ENCODE results near the gene SASH1.

The SASH1 gene

DNA sequence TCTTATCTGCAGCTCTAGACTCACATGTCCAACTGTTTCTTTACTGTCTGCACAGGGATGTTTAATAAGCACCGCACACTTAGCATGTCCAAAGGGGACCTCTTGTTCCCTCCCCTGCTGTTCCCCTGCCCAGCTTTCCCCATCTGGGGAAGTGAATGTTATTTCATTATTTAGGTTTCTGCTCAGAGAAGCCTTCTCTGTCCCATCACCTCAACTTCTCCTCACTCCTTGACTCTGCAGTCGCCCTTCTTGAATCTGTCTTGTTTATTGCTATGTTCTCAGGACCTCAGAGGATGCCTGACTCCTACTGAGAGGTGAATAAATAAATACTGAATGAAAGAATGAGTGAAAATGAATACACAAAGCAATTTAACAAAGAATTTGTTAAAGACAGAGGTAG is 121.0 kb downstream of the SASH1 start:
- no peak for DNase-seq

DNA sequence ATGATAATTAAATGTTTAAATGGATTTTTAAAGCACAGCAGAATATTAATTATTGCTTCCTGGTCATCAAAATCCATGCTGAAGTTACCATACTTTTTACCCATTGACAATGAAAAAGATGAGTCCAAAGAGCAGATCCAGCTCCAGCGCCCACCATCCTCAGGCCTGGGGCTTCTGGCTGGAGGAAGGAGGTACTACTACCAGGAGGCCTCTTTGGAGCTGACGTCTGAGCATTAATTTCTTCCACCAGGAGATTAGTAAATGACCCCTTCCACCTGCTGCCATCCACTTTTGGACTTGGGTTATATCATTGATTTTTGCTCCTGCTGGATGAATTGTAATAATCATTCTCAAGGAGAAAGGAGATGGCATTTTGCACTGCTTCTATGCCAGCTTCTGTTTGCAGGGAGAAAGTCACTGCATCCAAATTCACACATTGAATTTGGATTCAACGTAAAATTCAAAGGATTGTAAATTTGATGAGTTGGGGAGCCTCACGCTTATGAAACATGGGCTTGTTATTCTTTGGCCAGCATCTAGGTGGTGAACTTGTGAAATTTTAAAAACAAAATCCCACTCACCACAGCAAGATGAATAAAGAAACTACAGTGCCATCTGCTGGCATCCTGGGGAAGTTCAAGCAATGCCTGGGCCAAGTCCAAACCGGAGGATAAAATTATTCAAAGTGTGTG is 121.8 kb downstream of the SASH1 start:
- peak; percentile 21 to 24 for DNase-seq

DNA sequence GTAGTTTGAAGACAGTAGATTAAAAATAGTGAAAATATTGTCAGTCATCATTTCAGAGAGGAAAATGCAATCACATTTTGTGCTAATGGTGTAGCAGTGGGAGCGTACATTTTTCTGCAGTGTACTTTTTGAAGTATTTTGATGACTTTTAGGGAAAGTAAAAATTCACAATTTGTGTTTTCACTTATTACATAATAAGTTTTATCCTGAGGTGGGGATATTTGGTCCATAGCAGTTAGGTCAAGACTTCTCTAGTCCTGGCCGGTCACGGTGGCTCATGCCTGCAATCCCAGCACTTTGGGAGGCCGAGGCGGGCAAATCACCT is 122.3 kb downstream of the SASH1 start:
- DNase-seq, result no peak

DNA sequence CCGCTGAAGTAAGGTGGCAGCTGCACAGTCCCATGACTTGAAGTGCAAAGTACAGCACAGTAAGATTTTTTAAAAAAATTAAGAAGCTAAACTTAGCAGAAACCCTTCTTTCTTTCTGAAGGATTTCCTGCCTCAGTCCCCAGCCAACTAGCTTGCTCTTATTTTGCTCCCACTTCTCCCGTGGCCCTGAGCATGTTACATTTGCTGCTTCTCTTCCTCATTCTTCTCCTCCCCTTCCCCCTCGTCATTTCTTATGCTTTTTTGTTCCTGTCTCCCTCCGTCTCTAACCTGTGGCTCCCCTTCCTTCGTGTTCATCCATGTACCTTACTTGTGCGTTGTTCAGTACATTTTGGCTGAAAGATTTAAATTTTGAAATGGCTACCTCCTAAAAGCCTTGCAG is 123.0 kb downstream of the SASH1 start:
- no peak for DNase-seq

DNA sequence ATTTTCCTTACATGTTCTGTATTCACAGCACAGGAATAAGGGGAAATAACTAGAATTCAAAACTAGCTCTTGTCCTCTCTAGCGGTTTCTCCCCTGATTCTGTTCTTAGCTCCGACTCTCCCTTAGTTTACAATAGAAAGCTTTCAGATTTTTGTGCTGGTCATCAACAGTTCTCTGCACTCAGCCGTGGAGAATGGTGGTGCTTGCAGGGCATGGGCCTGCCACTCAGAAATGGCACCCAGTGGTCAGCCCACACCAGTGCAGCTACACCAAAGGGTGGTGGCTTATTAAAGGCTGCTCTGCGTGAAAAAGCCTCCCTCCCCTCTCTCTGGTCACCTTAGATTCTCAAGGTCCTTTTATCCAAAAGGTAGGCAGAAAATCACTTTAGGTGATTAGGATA is 123.5 kb downstream of the SASH1 start:
- no peak for DNase-seq

DNA sequence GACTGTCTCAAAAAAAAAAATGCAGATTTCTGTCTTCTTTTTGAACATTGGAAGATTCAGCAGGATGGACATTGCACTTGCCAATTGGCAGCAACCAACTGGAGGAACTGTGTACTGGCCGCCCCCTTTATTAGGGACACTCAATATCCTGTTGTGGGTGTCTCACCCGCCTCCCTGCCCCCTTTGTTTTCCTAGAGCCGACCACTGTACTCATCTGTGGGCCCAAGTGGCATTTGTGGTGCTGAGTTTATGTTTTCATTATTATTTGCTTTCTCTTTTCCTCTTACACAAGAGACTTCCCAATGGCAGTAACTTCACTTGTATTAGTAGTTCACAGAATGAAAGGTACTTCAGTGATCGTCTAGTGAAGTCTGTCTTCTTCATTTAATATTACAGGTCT is 125.3 kb downstream of the SASH1 start:
- no peak for DNase-seq

DNA sequence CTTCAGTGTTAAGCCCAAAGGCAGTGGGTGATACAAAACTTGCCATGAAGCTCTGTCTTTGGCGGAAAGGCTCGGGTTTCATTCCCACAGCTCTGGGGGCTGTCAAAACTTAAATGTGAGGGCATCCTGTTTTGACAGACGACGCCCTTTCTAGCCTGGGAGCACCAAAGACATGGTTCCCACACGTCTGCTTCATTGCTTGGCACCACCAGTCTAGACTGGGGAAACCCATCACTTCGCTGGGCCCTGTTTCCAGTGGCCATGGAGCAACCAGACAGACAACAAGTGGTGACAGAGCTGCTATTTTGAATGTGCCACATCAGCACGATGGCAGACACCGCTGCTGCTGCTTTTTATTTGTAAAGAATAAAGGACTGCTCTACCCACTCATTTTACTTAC is 127.5 kb downstream of the SASH1 start:
- no peak for DNase-seq

DNA sequence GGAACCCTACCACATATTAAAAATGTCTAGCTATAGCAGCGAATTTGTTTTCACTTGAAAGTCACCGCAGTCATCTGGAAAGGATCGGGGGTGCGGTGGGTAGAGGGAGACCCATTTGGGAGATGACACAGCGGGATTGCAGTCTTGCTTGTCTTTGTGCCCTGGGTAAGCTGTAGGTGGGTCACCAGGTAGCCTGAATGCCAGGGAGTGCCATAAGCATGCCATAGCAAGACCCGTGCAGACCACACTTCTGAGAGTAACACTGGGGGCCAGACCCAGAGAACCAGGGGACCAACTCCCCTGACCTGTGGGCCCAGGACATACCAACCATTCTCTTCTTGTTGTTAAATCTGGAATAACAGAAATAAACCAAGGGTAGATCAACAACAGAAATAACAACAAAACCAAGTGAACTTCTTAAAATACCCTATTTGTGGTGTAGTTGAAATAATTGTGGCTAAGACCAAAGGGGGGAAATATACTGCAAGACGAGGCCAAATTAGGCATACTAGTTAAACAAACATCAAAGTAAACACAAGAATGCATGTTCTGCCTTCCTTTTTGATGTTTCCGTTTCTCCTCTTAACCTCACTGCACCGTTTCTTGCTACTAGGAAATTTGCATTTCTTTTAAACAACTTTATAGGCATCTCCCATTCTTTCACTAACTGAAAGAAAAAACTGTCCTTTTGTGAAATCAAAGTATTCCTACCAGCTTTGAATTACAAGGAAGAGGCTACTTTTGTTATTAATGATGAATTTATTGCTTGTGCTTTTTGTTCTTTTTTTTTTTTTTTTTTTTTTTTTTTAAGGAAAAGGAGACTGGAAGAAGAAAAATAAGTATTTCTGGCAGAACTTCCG is 128.2 kb downstream of the SASH1 start:
- no peak for DNase-seq

DNA sequence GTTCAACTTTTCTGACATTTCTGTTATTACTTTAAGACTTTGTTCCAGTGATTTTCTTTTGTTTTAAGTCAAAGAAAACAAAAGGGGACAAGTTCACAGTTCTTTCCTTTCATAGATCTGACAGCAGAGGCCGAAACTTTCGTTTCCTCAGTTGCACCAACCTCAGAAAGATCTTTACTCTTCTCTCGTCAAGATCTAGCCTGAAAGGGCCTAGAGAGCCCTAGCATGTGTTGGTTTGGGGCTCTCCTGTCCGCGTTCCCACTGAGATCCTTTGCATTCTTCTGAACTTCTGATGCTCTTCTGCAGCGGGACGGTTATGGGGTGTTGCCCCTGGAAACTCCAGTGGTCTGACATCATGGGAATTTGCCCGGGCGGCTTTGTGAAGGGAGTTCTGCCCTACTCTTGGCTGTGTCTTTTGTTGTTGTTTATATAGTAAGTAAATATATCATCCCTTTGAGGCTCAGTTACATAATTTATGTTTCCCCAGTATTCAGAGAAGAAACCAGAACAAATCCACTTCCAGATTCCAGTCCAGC is 129.1 kb downstream of the SASH1 start:
- no peak for DNase-seq

DNA sequence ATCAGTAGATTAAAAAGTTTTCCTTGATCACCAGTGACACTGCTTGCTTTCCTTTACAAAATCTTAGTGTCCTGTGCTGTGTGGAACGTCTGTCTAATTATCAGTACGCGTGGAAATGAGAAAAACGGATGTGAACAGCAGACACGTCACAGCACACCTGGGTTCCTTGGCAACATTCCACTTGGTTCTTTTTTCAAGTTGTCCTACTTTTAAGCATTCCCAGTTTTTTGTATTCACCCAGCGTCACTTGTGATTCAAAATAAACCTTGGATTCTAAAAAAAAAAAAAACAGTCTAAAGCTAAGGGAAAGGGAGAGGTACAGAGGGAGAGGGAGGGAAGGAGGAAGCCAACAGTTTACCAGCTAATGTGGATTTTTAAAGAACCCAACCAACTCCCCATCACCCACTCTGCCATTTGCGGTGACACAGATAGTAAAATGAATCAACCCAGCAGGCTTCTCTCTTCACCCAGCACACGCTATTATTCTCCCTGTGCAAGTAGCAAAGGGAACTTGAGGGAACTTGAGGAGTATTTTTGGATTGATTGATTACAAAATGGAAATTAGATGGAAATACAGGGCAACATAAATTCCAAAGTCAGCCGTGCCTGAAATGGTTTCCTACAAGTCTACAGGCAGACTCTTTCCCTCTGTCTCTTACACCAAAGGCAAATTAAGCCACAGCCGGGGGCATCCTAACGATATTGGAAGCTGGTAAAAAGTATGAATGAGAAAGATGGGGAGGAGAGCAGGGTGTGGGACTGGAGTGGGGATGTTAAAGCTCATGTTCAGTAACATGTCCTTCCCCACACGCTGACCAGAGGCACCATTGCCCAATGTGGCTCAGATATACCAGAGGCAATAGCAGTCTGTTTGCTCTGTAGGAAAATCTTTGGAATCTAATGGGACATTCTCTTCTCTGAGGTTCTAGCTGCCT is 129.8 kb downstream of the SASH1 start:
- no peak for DNase-seq

DNA sequence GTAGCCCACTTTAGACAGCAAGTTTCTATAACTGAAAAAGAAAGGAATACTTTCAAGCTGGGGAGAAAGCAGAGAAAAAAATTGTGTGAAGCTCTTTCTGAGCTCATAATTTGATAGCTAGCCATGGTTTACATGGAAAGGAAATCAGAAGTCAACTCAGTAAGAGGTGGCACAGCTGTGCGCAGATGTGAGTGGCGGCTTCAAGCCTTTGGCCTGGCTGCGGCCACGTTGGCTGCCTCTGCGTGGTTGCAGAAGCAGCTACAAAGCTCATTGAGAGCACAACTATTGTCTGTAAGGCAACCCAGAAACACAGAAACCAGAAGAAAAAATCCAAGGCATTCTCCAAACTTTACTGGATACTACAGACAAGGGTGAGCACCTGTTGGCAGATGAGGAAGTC is 136.9 kb downstream of the SASH1 start:
- DNase-seq, result no peak

DNA sequence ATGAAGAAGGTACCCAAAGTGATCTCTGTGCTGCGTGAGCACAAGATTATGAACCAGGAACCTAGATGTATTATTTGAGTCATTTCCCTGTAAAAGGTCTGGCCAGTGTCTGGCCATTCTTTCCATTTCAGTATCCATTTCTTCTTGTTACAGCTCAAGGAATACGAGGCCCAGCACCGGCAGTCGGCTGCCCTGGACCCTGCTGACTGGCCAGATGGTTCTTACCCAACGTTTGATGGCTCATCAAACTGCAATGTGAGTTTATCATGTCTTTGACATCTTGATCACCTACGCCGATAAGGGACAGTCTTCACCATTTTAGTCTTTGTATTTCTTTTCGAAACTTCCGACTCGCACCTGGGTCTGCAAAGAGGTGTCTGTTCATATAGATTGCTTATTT is 144.8 kb downstream of the SASH1 start:
- DNase-seq, result no peak

DNA sequence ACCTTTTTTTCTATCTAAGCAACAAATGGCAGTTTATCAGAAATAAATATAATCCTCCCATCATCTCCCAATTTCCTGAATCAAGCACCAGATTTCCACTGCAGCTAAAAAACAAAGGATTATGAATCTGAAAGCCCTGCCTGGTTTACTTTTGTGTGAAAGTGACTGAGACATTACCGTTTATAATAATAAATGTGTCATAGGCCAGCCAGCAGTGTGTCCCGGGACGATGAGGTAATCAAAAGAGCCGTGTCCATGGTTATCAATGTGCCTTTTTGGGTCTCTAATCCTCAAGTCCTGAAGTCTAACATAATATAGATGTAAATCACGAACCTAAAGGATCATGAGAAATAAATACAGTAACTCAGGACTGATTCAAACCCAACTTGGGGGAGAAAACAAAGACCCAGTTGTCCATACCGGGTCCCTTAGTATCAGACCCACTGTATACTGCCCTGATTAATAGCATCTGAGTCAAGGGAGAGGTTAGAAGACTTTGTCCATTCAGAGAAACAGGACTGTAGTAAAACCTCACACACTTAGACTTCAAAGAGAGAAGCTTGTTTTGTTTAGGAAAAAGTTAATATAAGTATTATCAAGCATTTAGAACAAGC is 149.1 kb downstream of the SASH1 start:
- no peak for DNase-seq

DNA sequence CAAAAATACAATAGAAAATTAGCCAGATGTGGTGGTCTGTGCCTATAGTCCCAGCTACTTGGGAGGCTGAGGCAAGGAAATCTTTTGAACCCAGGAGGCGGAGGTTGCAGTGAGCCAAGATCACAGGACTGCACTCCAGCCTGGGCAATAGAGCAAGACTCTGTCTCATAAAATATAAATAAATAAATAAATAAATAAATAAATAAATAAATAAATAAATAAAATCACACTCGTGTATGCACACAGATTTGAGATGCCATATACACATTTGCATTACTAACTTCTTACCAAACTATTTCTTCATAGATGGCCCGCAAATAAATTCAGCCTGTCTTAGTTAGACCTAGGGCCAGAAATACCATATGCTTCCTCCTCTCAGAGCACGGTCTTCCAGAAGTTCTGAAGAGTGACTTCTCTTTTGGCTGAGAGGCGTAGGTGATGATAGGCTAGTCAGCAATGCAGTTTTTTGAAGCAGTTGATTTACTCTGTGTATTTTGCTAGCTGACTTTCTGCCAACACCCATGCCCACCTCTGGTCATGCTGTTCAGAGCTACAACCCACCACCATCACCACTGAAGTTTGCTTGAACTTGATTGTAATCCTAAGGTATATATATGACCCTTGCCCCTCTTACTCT is 150.1 kb downstream of the SASH1 start:
- DNase-seq, result no peak

DNA sequence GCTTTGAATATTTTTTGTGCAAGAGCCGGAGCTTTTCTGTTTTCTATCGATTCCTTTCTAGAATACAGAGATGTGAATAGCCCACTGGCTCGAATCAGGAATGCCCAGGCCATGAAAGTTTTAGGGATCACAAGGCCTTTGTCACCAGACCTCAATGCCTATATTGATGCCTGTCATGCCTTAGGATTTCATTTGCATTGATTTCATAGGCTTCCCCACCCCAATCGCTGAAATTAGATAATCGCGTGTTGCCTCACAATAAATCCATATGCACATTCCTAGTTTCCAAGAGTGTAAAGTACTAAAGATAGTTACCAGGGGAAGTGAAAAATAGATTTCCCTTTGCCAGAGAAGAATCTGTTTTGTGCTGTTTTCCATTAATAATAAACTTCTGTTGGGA is 150.8 kb downstream of the SASH1 start:
- no peak for DNase-seq

DNA sequence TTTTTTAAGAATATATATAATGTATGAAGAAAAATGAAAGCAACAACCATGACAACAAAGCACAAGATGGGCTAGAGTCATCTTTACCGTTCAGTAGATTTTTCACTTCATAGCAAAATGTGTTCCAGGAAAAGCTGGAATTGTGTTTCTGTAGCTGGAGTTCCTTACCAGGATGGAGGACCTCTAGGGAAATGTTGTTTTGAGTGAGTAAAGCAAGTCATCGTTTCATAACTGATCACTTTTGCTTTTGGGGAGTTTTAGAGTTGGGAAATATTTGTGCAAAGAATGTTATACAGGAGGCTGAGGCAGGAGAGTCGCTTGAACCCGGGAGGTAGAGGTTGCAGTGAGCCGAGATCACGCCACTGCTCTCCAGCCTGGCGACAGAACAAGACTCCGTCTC is 151.6 kb downstream of the SASH1 start:
- no peak for DNase-seq

DNA sequence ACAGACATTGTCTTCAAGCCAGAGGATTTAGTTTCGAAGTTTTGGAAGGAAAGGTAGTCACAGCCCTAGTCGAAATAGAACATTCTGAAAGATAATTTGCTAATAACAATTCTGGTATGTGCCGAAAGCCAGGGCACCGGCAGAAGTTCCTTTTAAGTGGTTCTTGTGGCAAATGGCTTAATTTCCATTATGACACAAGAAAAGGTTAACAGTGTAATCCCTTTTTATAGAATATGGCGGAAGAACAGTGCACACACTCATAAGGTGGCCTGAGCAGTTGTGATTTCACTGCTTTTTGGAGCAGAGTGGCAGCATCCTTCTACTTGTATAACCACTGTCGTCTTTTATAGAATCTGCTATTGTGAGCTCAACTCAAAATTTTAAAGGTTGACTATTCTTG is 152.4 kb downstream of the SASH1 start:
- DNase-seq, result no peak

DNA sequence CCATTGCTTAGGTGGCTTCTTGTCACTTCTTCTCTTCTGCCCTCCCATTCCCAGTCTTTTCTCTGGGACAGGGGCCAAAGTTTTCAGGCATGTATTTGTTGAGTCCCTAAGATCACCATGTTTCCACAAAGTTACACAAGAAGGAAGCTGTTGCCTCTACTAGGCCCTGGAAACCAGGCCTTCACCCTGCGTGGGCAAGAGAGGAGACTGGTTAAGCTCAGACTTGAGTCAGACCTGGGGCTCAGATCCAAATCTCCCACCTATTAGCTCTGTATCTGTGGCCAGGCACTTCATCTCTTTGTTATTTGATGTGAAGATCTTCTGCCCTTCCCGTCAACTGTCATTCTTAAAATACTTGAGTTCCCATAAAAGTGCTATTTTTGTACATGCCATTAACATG is 154.6 kb downstream of the SASH1 start:
- DNase-seq, result no peak

DNA sequence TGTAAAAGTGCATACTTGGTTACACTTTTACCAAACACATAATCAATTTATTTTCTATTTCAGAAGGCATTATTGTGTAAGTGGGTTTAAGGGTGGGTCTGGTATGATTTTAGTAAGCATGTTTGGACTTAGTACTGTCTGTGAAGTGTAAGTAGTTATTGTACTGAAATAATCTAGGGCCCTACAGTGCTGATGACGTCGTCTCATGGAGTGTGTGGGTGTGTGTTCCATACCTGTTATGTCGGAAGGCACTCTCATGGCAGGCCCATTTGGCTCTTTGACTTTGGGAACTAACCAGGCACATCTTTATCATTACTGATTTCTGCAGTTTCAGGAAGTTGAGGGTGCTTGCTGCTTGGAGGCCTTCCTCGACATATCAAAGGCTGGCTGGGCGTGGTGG is 155.1 kb downstream of the SASH1 start:
- DNase-seq, result no peak

DNA sequence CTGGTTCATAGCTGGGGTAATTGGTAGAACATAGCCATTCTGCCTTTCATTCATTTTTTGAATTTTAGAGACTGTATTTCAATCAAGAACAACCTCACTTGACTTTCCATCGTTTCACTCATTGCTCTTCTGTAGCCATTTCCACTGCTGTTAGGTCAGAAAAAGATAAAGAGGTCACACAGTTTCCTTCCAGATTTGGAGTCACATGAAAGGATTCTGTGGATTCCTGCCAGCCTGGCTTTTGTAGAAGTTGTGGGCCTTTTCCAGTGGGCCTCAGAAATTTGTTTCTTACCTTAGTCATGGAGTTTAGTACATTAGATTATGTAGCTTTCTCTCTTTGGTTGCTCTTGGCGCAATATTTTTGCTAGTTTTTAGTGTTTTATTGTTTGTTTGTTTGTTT is 157.8 kb downstream of the SASH1 start:
- no peak for DNase-seq

DNA sequence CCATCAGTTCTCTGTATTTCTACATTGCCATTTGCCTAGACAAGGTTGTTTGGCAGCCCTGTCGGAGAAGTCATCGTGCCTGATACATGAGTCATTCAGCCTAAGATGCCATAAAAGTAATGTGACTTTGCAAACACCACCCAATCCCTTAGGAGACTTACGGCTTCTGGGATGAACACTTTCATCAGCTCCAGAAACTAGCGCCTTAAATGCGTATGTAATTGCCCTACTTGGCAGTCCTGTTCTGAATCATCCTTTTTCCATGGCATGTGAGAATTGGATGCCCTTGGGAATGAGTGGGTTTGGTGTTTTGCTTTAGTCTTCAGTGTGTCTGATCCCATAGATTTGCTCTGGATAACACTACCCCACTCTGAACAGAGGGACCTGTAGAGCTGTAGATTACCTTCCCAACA is 158.5 kb downstream of the SASH1 start:
- DNase-seq, result no peak

DNA sequence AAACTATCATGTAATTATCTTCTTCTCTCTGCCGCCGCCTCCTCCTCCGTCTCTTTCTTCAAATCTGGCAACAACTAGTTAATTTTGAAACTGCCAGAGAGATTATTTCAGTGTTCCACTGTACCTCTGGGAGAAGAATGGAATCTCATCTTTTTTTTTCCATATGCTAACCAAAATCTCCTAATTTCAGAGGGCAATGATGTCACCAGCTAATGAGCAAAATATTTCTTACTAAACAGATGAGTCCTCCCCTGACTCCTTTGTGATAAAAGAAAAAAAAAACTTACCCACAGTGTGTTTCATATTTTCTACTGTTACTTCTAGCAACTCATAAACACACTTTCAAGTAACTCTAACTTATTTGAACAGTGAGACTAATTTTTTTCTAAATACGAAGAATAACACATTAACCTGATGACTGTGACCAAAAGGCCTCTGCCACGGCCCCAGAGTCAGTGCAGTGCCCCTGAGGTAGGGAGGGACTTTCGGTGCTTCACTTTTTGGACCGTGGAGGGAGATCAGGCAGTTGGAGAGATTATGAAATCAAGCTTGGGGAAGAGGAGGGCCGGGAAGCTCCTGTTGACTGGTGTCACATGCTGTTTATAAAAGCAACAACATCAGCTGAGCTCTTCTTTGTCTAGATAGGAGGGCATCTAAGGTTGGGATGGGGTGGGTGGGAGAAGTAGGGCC is 159.6 kb downstream of the SASH1 start:
- no peak for DNase-seq

Data from NCI-H187 (cell line).